Measurements from ENCODE around the gene GPATCH8.

The GPATCH8 gene

DNA sequence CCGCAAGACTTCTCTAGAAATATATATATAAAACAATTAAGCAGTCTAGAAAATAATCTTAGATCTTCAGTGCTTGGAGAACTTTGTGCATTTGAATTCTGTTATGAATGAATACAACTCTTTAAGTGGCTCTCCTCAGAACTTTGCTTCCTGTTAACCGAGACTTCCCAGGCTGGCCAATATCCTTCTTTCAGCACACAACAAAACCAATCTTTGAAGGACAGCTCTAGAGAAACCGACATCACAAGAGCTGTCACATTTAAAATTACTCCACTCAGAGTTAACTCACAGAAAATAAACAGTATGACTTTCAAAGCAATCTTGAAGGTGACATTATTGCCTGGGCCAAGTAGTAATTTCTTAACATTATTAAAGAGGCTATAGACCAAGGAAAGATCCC is 64.0 kb downstream of the GPATCH8 start:
- FAIRE-seq = no peak
- TF ChIP-seq POLR2AphosphoS5 (IDR thresholded peaks at IDR 0.05; ENCODE audit: low read depth, low read length) (no peak), POLR2A (IDR thresholded peaks at IDR 0.05; ENCODE audit: low read depth, low read length) (no peak), TAF1 (IDR thresholded peaks at IDR 0.05; ENCODE audit: borderline replicate concordance, low read depth, low read length) (no peak)
- DNase-seq (ENCODE audit: insufficient read length) = no peak

DNA sequence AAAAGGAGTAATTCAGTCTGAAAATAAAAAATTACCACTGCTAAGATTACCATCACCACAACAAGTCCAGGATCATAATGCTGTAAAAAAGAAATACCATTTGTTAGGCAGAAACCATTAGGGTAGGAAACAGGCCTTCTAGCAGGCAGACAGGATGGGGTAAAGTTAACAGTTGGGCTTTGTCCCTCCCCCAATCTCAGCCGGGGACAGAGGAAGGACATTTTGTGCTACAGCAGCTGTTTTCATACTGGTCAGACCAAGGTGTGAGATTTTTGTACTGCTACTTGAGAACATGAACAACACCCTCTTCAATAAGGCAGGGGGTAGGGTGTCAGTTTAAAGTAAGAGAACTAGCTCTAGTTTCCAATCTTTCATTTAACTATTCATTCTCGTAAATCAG is 64.6 kb downstream of the GPATCH8 start:
- DNase-seq (ENCODE audit: insufficient read length) = no peak
- FAIRE-seq = no peak
- TF ChIP-seq POLR2A (IDR thresholded peaks at IDR 0.05; ENCODE audit: low read depth, low read length) (no peak), POLR2AphosphoS5 (IDR thresholded peaks at IDR 0.05; ENCODE audit: low read depth, low read length) (no peak), TAF1 (IDR thresholded peaks at IDR 0.05; ENCODE audit: borderline replicate concordance, low read depth, low read length) (no peak)

DNA sequence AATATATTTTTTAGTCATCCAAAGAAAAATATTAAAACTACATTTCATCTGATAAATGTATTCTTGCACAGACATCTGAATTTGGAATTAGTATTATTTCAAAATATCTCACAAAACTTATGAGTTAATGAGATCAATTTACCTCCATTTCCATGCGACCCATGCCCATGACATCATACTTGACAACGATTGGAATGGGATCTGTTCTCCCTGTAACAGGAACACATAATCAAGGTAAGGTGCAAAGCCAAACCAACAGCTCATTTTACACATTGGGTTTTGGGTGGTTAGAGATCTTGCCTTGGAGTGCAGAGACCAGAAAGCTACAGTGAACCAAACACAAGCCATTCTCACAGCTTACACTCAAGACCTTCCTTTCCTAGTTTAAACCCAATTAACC is 66.9 kb downstream of the GPATCH8 start:
- FAIRE-seq (no peak), DNase-seq (ENCODE audit: insufficient read length) (no peak)
- TF ChIP-seq POLR2AphosphoS5 (IDR thresholded peaks at IDR 0.05; ENCODE audit: low read depth, low read length) (no peak), POLR2A (IDR thresholded peaks at IDR 0.05; ENCODE audit: low read depth, low read length) (no peak), TAF1 (IDR thresholded peaks at IDR 0.05; ENCODE audit: borderline replicate concordance, low read depth, low read length) (no peak)

DNA sequence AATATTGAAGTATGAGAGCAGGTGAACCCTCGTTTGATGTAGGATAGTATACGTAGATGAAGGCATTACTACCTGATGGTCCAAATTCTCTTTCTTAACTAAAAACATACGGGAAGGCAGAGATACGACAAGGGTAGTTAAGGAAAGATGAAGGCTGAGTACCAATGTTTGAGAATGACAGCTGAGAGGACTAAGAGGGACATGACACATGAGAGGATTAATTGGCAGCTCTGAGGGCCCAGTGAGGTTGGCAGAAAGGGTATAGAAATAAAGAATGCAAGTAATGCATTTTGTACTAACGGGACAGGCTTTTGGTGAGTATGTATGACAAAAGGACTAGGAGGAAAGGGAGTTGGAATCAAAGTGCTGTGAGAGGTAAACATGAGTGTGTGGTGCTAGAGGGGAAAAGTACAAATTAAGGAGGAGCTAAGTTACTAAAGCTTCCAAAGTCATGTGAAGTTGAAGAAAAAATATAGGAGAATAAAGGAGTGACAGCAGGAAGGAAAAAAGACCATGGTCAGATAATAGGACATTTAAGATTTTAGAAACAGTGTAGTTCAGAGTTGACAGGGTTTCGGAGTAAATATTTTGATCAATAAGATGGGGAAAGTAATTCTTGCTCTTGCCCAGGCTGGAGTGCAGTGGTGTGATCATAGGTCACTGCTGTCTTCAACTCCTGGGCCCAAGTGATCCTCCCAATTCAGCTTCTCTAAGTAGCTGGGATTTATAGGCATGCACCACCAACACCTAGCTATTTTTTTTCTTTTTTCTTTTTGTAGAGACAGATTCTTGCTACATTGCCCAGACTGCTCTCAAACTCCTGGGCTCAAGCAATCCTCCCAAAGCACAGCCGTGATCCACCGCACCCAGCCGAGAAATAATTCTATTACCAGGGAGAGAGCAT is 70.7 kb downstream of the GPATCH8 start:
- FAIRE-seq (no peak), DNase-seq (ENCODE audit: insufficient read length) (no peak)
- TF ChIP-seq TAF1 (IDR thresholded peaks at IDR 0.05; ENCODE audit: borderline replicate concordance, low read depth, low read length) (no peak), POLR2A (IDR thresholded peaks at IDR 0.05; ENCODE audit: low read depth, low read length) (no peak), POLR2AphosphoS5 (IDR thresholded peaks at IDR 0.05; ENCODE audit: low read depth, low read length) (no peak)

DNA sequence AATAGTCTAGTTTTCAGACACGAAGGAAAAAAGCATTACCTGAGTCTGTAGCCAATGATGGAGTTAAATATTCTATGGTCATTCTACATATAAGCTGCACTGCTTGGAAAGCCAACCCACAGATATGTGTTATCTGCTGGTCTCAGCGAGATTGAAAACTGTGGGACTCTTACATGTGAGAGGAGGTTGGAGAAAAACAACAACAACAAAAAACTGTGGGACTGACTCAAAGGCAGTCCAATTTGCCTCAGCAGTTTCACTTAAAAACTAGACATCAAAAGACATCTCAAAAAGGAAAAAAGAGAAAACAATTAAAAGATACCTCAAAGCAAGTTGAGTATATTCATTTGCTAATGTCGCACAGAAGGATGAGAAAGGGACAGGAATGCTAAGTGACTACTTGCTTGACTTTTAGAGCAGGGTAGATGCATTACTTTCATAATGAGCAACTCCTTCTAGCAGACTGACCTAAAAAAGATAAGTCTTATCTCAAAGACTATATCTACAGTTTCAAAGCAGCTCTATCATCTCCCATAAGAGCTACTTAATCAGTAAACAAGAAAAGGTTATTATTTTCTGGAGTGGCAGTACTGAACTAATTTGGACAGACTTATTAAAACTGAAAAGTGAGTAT is 78.3 kb downstream of the GPATCH8 start:
- DNase-seq (ENCODE audit: insufficient read length) (no peak), FAIRE-seq (no peak)
- TF ChIP-seq TAF1 (IDR thresholded peaks at IDR 0.05; ENCODE audit: borderline replicate concordance, low read depth, low read length) (no peak), POLR2A (IDR thresholded peaks at IDR 0.05; ENCODE audit: low read depth, low read length) (no peak), POLR2AphosphoS5 (IDR thresholded peaks at IDR 0.05; ENCODE audit: low read depth, low read length) (no peak)

DNA sequence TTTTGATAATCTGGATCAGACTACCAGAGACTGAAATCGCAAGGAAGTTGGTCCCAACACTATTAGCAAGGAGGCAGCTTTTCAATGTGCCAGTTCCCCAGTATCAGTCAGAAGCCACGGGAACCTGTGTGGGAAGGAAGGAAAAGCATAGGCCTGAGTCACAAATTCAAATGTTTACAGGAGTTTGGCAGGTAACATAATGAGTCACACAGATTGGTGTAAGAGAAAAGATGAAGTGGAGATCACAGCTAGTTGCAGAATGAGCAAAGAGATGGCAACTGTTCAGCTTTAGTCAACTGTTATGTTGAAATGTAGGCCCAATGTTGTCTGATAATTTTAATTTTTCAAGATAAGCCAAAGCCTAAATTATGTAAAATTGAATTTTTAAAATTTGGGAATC is 85.7 kb downstream of the GPATCH8 start:
- no peak for TF ChIP-seq POLR2A (IDR thresholded peaks at IDR 0.05; ENCODE audit: low read depth, low read length)
- no peak for TF ChIP-seq TAF1 (IDR thresholded peaks at IDR 0.05; ENCODE audit: borderline replicate concordance, low read depth, low read length)
- no peak for TF ChIP-seq POLR2AphosphoS5 (IDR thresholded peaks at IDR 0.05; ENCODE audit: low read depth, low read length)
- peak; percentile 61 for FAIRE-seq
- DNase-seq (ENCODE audit: insufficient read length) = no peak

DNA sequence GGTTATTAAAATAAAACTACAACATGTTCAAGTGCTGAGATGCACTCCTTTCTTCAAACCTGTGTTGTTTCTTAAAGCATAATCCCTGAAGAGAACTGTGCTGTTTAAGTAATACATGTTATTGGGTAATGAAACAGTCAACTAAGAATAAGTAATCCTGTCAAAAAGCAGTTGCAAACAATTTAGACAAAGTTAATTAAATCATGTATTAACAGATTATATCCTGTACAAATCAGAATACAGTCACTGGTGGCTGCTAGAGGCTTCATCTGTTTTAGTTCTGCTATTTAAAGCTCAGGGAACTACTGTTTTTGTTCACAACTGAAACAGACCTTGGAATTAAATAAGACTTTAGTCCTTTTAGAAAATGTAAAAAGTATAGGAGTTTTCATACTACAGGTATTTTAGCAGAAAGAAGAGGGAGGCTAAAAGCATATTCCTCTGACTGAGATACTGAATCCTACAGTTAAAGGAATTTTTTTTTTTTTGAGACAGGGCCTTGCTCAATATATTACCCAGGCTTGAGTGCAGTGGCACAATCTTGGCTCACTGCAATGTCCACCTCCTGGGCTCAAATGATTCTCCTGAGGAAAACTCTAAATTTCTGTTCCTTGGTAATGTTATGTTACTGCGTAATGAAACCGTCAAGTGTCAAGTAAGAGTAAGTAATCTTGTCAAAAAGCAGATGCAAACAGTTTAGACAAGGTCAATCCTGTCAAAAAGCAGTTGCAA is 86.5 kb downstream of the GPATCH8 start:
- DNase-seq (ENCODE audit: insufficient read length) (no peak), FAIRE-seq (no peak)

DNA sequence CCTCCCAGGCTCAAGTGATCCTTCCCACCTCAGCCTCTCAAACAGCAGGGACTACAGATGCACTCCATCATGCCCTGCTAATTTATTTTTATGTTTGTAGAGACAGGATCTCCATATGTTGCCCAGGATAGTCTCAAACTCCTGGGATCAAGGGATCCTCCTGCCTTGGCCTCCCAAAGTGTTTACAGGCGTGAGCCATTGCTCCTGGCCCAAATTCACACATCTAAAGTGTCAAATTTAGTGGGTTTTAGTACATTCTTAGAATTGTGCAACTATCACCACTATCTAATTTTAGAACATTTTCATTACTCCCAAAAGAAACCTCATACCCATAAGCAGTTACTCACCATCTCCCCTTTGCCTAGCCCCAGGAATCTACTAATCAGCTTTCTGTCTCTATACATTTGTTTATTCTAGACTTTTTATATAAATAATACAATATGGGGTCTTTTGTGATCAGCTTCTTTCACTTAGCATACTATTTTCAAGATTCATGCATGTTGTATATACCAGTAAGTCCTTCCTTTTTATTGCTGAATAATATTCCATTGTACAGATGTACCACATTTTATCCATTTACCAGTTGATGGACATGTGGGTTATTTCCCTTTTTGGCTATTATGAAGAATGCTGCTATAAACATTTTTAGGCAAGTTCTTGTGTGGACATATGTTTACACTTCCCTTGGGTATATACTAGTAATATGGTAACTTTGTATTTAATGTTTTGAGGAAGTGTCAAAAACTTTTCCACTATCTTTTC is 88.6 kb downstream of the GPATCH8 start:
- FAIRE-seq = no peak
- DNase-seq (ENCODE audit: insufficient read length) = no peak
- TF ChIP-seq POLR2A (IDR thresholded peaks at IDR 0.05; ENCODE audit: low read depth, low read length) = no peak
- TF ChIP-seq TAF1 (IDR thresholded peaks at IDR 0.05; ENCODE audit: borderline replicate concordance, low read depth, low read length) = no peak
- TF ChIP-seq POLR2AphosphoS5 (IDR thresholded peaks at IDR 0.05; ENCODE audit: low read depth, low read length) = no peak

More for the DNA sequence above, 86.5 kb downstream of the GPATCH8 start:
- no peak for TF ChIP-seq POLR2AphosphoS5 (IDR thresholded peaks at IDR 0.05; ENCODE audit: low read depth, low read length)
- no peak for TF ChIP-seq TAF1 (IDR thresholded peaks at IDR 0.05; ENCODE audit: borderline replicate concordance, low read depth, low read length)
- TF ChIP-seq POLR2A (IDR thresholded peaks at IDR 0.05; ENCODE audit: low read depth, low read length) = no peak

DNA sequence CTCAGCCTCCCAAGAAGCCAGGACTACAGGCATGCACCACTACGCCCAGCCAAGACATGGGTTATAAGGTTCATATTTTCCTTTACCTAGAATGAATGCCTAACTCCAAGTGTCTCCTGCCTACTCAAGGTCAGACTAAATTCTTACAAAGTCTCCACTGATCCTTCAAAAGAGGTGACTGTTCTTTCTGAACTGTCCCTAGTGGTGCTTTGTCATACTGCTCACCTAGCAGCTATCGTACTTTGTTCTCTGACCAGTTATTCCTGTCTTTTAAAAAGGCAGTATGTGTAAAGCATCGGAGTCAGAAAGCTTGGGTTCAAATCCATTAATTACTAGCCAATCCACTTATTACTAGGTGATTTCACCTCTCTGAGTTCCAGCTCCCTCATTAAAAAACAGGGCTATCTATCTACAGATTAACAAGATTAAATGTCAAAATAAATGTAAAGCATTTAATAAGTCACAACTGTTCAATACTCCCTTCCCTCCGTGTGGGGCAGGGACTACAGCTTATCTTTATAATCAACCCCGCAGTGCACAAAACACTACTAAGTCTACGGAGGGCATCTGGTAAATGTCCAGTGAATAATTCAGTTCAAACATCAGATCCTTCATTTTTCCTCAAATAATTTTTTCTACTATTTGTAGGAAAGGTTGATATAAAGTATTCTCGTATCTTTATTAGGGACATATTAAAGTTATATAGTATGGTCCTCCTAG is 93.7 kb downstream of the GPATCH8 start:
- no peak for TF ChIP-seq POLR2A (IDR thresholded peaks at IDR 0.05; ENCODE audit: low read depth, low read length)
- TF ChIP-seq POLR2AphosphoS5 (IDR thresholded peaks at IDR 0.05; ENCODE audit: low read depth, low read length) = no peak
- no peak for TF ChIP-seq TAF1 (IDR thresholded peaks at IDR 0.05; ENCODE audit: borderline replicate concordance, low read depth, low read length)
- FAIRE-seq = peak; percentile 14
- no peak for DNase-seq (ENCODE audit: insufficient read length)

DNA sequence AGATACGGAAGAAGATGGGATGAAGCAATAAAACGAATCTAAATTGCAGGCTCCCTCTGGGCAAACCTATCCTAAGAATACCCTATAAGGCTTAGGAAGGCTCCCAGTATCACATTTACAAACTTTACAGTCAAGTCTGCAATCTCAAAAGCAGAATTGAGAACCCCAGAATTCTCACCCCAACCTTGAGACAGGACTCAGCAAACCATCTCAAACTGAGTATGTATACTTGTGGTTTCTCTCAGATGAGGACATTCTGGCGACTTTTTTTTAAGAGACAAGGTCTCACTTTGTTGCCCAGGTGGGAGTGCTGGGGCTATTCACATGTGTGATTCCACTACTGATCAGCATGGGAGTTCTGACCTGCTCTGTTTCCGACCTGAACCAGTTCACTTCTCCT is 94.4 kb downstream of the GPATCH8 start:
- DNase-seq (ENCODE audit: insufficient read length) (no peak), FAIRE-seq (peak; percentile 66)
- TF ChIP-seq POLR2A (IDR thresholded peaks at IDR 0.05; ENCODE audit: low read depth, low read length) = no peak
- TF ChIP-seq POLR2AphosphoS5 (IDR thresholded peaks at IDR 0.05; ENCODE audit: low read depth, low read length) = no peak
- TF ChIP-seq TAF1 (IDR thresholded peaks at IDR 0.05; ENCODE audit: borderline replicate concordance, low read depth, low read length) = no peak

Data from GM12892 (cell line).